H1 (cell line): ENCODE data around the gene PRR5. TPM values are rescaled to one million over a fixed set of nuclear protein-coding genes. Genes with fewer than 3 reads are reported as not detected.

Source experiments
- CTCF ChIA-PET: fragments of 300-600 bp; sonication (Branson Sonifier 250); formaldehyde crosslinking; loops from one replicate; lab custom pipeline; 2021; ENCODE audit not compliant: partially characterized antibody; lab: Charles Lee
- POLR2A ChIA-PET: fragments of 300-600 bp; sonication (Branson Sonifier 250); formaldehyde crosslinking; loops from one replicate; lab custom pipeline; 2021; ENCODE audit warnings: inconsistent platforms; ENCODE audit not compliant: partially characterized antibody; lab: Charles Lee
- DNase-seq, 2 experiments: peaks; one replicate each; pipeline versions ENCODE4 v3.0.0 to v3.0.0-alpha.2; 2010 to 2022; ENCODE audit warnings: low spot score in 2 of 2, low read depth in 1 of 2, mixed read lengths in 1 of 2
- FAIRE-seq: peaks from 2 replicates; lab custom pipeline; 2011; peaks lifted over from hg19 to GRCh38; lab: Jason Lieb, UNC
- H2AFZ ChIP-seq: 2 replicates; pipeline ENCODE4 v1.8.1; 2012; ENCODE audit warnings: low read length, inconsistent platforms
- H2AK5ac ChIP-seq: 2 replicates; pipeline ENCODE4 v1.6.1; 2013; ENCODE audit warnings: low read depth, low read length
- H2BK120ac ChIP-seq: replicated peaks from 2 replicates; pipeline ENCODE3; 2013; ENCODE audit warnings: low read depth, low read length, inconsistent platforms
- H2BK12ac ChIP-seq: 2 replicates; pipeline ENCODE4 v1.6.1; 2013; ENCODE audit warnings: low read depth, low read length
- H2BK15ac ChIP-seq: 2 replicates; pipeline ENCODE4 v1.6.1; 2013; ENCODE audit warnings: low read length
- H2BK20ac ChIP-seq: 2 replicates; pipeline ENCODE4 v1.6.1; 2013; ENCODE audit warnings: low read length
- H2BK5ac ChIP-seq: 2 replicates; pipeline ENCODE4 v1.6.1; 2013; ENCODE audit warnings: low read depth, low read length
- H3K14ac ChIP-seq: 2 replicates; pipeline ENCODE4 v1.6.1; 2013; ENCODE audit warnings: inconsistent platforms; ENCODE audit not compliant: insufficient read length
- H3K18ac ChIP-seq: 2 replicates; pipeline ENCODE4 v1.6.1; 2013; ENCODE audit warnings: low read length; ENCODE audit errors: extremely low read depth
- H3K23ac ChIP-seq: 2 replicates; pipeline ENCODE4 v1.6.1; 2013; ENCODE audit warnings: inconsistent platforms; ENCODE audit not compliant: insufficient read length
- H3K23me2 ChIP-seq: 2 replicates; pipeline ENCODE4 v1.6.1; 2013; ENCODE audit warnings: low read depth, low read length
- H3K27ac ChIP-seq: 2 replicates; pipeline ENCODE4 v1.6.1; 2011; ENCODE audit warnings: low read depth, low read length, inconsistent platforms
- H3K27me3 ChIP-seq, 4 experiments: replicated peaks in 1 of 4; 1 replicate in 1 of 4; 2 replicates in 3 of 4; pipeline versions ENCODE4 v1.6.1 to v1.8.1; 2011 to 2013; ENCODE audit warnings: low read length in 3 of 4, mild to moderate bottlenecking in 3 of 4, inconsistent platforms in 2 of 4, mixed read lengths in 2 of 4, moderate library complexity in 1 of 4; ENCODE audit not compliant: control insufficient read depth in 3 of 4, insufficient read depth in 3 of 4; ENCODE audit errors: extremely low read depth in 1 of 4
- H3K36me3 ChIP-seq, 4 experiments: 2 replicates each; pipeline versions ENCODE4 v1.6.1 to v1.8.1; 2011 to 2013; ENCODE audit warnings: mild to moderate bottlenecking in 4 of 4, low read length in 3 of 4, moderate library complexity in 2 of 4, control low read depth in 1 of 4, inconsistent platforms in 1 of 4; ENCODE audit not compliant: insufficient read depth in 4 of 4, control insufficient read depth in 2 of 4
- H3K4ac ChIP-seq: replicated peaks from 2 replicates; pipeline ENCODE3; 2013; ENCODE audit warnings: low read length, low read depth, mixed read lengths, inconsistent platforms; ENCODE audit not compliant: insufficient read length
- H3K4me1 ChIP-seq, 4 experiments: replicated peaks in 1 of 4; 1 replicate in 1 of 4; 2 replicates in 3 of 4; pipeline versions ENCODE4 v1.6.1 to v1.8.1; 2011 to 2013; ENCODE audit warnings: low read length in 3 of 4, inconsistent platforms in 2 of 4, mixed read lengths in 1 of 4; ENCODE audit not compliant: insufficient read depth in 4 of 4, control insufficient read depth in 3 of 4
- H3K4me2 ChIP-seq, 2 experiments: 2 replicates each; pipeline versions ENCODE4 v1.6.1 to v1.8.1; 2011 to 2013; ENCODE audit warnings: low read depth in 2 of 2, low read length in 2 of 2, control low read depth in 1 of 2, inconsistent platforms in 1 of 2, mild to moderate bottlenecking in 1 of 2; ENCODE audit not compliant: insufficient read depth in 1 of 2
- H3K4me3 ChIP-seq, 4 experiments: fragments of 200-600, 300-600 bp in 1 of 4; sonication (generic), shearing (Covaris generic), sonication (Bioruptor Twin) in 1 of 4; 2 replicates each; pipeline versions ENCODE4 v1.5.1 to v1.8.1; 2011 to 2016; ENCODE audit warnings: low read length in 4 of 4, low read depth in 3 of 4, control low read depth in 2 of 4, inconsistent platforms in 2 of 4, mild to moderate bottlenecking in 2 of 4, mixed read lengths in 1 of 4, moderate library complexity in 1 of 4; ENCODE audit not compliant: insufficient read depth in 2 of 4; ENCODE audit errors: extremely low read depth in 1 of 4
- H3K56ac ChIP-seq: replicated peaks from 2 replicates; pipeline ENCODE3; 2013; ENCODE audit warnings: low read depth, mild to moderate bottlenecking, mixed read lengths, low read length, inconsistent platforms; ENCODE audit not compliant: insufficient read length
- H3K79me1 ChIP-seq: 2 replicates; pipeline ENCODE4 v1.6.1; 2013; ENCODE audit warnings: low read depth, low read length, control low read depth
- H3K79me2 ChIP-seq, 2 experiments: 2 replicates each; pipeline versions ENCODE4 v1.6.1 to v1.8.1; 2012 to 2013; ENCODE audit warnings: low read length in 2 of 2, mild to moderate bottlenecking in 2 of 2, inconsistent platforms in 1 of 2; ENCODE audit not compliant: insufficient read depth in 2 of 2, control insufficient read depth in 1 of 2
- H3K9ac ChIP-seq, 4 experiments: replicated peaks in 1 of 4; 1 replicate in 1 of 4; 2 replicates in 3 of 4; pipeline versions ENCODE4 v1.6.1 to v1.8.1; 2011 to 2013; ENCODE audit warnings: low read depth in 3 of 4, low read length in 3 of 4, control low read depth in 2 of 4, mild to moderate bottlenecking in 2 of 4, moderate library complexity in 2 of 4, inconsistent platforms in 1 of 4; ENCODE audit errors: extremely low read depth in 1 of 4
- H3K9me3 ChIP-seq, 2 experiments: 2 replicates each; pipeline versions ENCODE4 v1.6.1 to v1.8.1; 2012 to 2013; ENCODE audit warnings: mild to moderate bottlenecking in 2 of 2, moderate library complexity in 2 of 2, control low read depth in 1 of 2, inconsistent platforms in 1 of 2, low read depth in 1 of 2, low read length in 1 of 2, mixed read lengths in 1 of 2; ENCODE audit not compliant: insufficient read depth in 2 of 2
- H4K20me1 ChIP-seq, 2 experiments: replicated peaks in 1 of 2; 2 replicates each; pipeline versions ENCODE3 to v1.8.1; 2011 to 2013; ENCODE audit warnings: inconsistent platforms in 2 of 2, low read length in 2 of 2, mild to moderate bottlenecking in 1 of 2; ENCODE audit not compliant: insufficient read depth in 2 of 2, control insufficient read depth in 1 of 2
- H4K5ac ChIP-seq: 2 replicates; pipeline ENCODE4 v1.6.1; 2013; ENCODE audit warnings: low read length, low read depth, mixed read lengths, inconsistent platforms; ENCODE audit not compliant: insufficient read length
- H4K8ac ChIP-seq: 2 replicates; pipeline ENCODE4 v1.8.0; 2013; ENCODE audit warnings: mild to moderate bottlenecking, moderate library complexity, low read length, inconsistent platforms; ENCODE audit not compliant: insufficient read depth; ENCODE audit errors: extremely low read depth
- H4K91ac ChIP-seq: replicated peaks from 2 replicates; pipeline ENCODE3; 2013; ENCODE audit warnings: low read length, mixed read lengths, inconsistent platforms; ENCODE audit not compliant: insufficient read length
- ASH2L ChIP-seq: fragments of 200-600, 300-600 bp; sonication (generic); IDR thresholded peaks from one replicate; pipeline ENCODE4 v1.7.1; 2017; ENCODE audit warnings: low read length
- BACH1 ChIP-seq: IDR thresholded peaks from 2 replicates; pipeline ENCODE4 v1.6.1; 2012; ENCODE audit warnings: low read length, improper control_type of control experiment
- EGR1 ChIP-seq: IDR thresholded peaks from 2 replicates; pipeline ENCODE4 v1.6.1; 2011; ENCODE audit warnings: low read depth, low read length, borderline replicate concordance
- KDM4A ChIP-seq: IDR thresholded peaks from one replicate; pipeline ENCODE4 v1.7.1; 2012; ENCODE audit warnings: low read depth, mild to moderate bottlenecking, moderate library complexity, low read length, inconsistent platforms; ENCODE audit not compliant: severe bottlenecking
- POU5F1 ChIP-seq: IDR thresholded peaks from 2 replicates; pipeline ENCODE4 v1.6.1; 2011; ENCODE audit warnings: low read depth, mild to moderate bottlenecking, low read length, moderate library complexity
- TAF1 ChIP-seq: IDR thresholded peaks from 2 replicates; pipeline ENCODE4 v1.6.1; 2011; ENCODE audit warnings: mild to moderate bottlenecking, low read depth, low read length
- WGBS, 2 experiments: shearing (Covaris generic) in 1 of 2; methylation state at CpG; one replicate each; pipeline versions ENCODE4 v1.1.6 to v1.1.7; 2013 to 2015; ENCODE audit warnings: low lambda C conversion rate in 2 of 2, mixed read lengths in 2 of 2, inconsistent platforms in 1 of 2, low coverage in 1 of 2, missing lambda C conversion rate in 1 of 2; ENCODE audit not compliant: insufficient replicate concordance in 2 of 2, insufficient coverage in 1 of 2, insufficient read length in 1 of 2; ENCODE audit errors: extremely low coverage in 1 of 2, missing lambda C conversion rate in 1 of 2; 5-methylcytosine and 5-hydroxymethylcytosine counted together
- polyA plus RNA-seq, 7 experiments: library from polyadenylated mRNA; depleted of rRNA in 3 of 7; stranded (reverse) in 5 of 7; unstranded in 2 of 7; fragments of >200 nt in 5 of 7; fragments of 200-250 nt in 2 of 7; gene quantifications; 1 replicate in 5 of 7; 2 replicates in 1 of 7; 4 replicates in 1 of 7; pipeline versions ENCODE4 v1.2.1 to v1.2.3, GENCODE V29; 2011 to 2013; ENCODE audit warnings: missing spikeins in 2 of 7, mixed read lengths in 2 of 7
- total RNA-seq: library from RNA; stranded (reverse); fragmentation: NEBNext Ultra II Directional; extraction: Animal tissue kit (Norgen Biotek cat#: 25700); gene quantifications from 2 replicates; pipeline ENCODE4 v1.2.1, GENCODE V29; 2021

The PRR5 gene
- total and polyA plus RNA-seq, 2 of the 8 experiments (the other 6 are each of a cell fraction or from before 2014, with no cell fraction given) = 16.5 to 25.7 TPM

DNA sequence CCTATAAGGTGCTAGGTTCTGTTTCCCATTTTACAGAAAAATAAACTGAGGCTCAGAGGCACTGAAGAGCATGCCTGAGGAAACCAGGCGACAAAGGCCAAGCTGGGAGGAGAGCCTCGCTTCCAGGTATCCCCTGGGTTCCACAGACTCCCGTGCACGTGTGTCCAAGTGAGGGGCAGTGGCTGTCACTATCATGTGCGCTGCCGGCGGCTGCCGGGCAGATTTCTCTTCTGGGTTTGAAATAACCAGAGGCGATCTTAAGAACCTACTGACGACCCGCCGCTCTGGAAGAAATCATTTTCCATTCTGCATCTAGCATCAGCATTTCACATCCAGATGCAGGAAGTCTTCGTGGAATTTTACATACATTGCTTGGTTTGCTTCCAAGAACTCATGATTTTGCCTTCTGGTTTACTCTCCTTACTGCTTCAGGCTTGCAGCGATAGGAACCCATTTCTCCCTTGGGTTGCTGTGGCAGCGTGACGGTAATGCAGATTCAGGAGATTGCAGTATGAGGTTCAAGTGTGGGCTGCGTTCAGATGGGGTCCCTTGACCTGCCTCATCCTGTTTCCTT lies 79.0 kb downstream of the PRR5 start:
- H2BK20ac ChIP-seq = no peak overlapping the region
- H3K36me3 ChIP-seq = no peaks in the 10 kb centered on the region
- H4K20me1 ChIP-seq = peaks cover 4% of the 10 kb centered on the region in 2 experiments
- no peaks in the 10 kb centered on the region for H3K27me3 ChIP-seq
- H3K4ac ChIP-seq = no peak overlapping the region
- H3K79me2 ChIP-seq = peaks cover 0 to 2% of the 10 kb centered on the region in 2 experiments; a peak in 2 of 4 replicates
- no peak overlapping the region for H2AFZ ChIP-seq
- no peak for DNase-seq
- 93% methylated on average over 17 of the region's 17 CpGs; no CpG with 5 or more reads in 1 of the 2 experiments for WGBS, 2 experiments
- no peak for TF ChIP-seq BACH1
- no peak for TF ChIP-seq KDM4A
- no peak for TF ChIP-seq TAF1
- TF ChIP-seq POU5F1 = no peak
- no peak for TF ChIP-seq EGR1
- no peak for TF ChIP-seq ASH2L
- H2AK5ac ChIP-seq = no peak overlapping the region
- ChIA-PET CTCF (no interaction called here), POLR2A (no interaction called here)
- H3K27ac ChIP-seq = no peak overlapping the region
- H3K4me3 ChIP-seq = no peak overlapping the region
- H4K8ac ChIP-seq = no peak overlapping the region
- no peak overlapping the region for H2BK5ac ChIP-seq
- H3K9ac ChIP-seq = no peak overlapping the region
- no peak overlapping the region for H4K91ac ChIP-seq
- H3K56ac ChIP-seq = no peak overlapping the region
- H3K4me2 ChIP-seq = no peak overlapping the region
- peaks cover 5% of the 10 kb centered on the region for H3K79me1 ChIP-seq
- no peak overlapping the region for H2BK12ac ChIP-seq
- no peak overlapping the region for H4K5ac ChIP-seq
- H3K23ac ChIP-seq = no peak overlapping the region
- no peaks in the 10 kb centered on the region for H3K9me3 ChIP-seq
- no peak overlapping the region for H2BK120ac ChIP-seq
- H3K14ac ChIP-seq = no peak overlapping the region
- H3K4me1 ChIP-seq = peaks cover 0 to 11% (median 6%) of the 10 kb centered on the region in 4 experiments; a peak in 5 of 7 replicates
- FAIRE-seq = no peak
- H2BK15ac ChIP-seq = no peak overlapping the region
- no peaks in the 10 kb centered on the region for H3K23me2 ChIP-seq
- no peak overlapping the region; the same call in 1 of the 2 replicates for H3K18ac ChIP-seq
